GM18870 (cell line): ENCODE data around the gene TBC1D14.
"Not testable (repeated sequence)": the region's sequence is repeated elsewhere in the genome, so short reads cannot be mapped to it uniquely, and the experiment has no call there.

Experiments used
- ATAC-seq: cut with Tn5 transposase; IDR thresholded peaks from one replicate; pipeline ENCODE4 v1.9.1; 2021; ENCODE audit warnings: moderate library complexity; ENCODE audit not compliant: unreplicated experiment

The TBC1D14 gene

DNA sequence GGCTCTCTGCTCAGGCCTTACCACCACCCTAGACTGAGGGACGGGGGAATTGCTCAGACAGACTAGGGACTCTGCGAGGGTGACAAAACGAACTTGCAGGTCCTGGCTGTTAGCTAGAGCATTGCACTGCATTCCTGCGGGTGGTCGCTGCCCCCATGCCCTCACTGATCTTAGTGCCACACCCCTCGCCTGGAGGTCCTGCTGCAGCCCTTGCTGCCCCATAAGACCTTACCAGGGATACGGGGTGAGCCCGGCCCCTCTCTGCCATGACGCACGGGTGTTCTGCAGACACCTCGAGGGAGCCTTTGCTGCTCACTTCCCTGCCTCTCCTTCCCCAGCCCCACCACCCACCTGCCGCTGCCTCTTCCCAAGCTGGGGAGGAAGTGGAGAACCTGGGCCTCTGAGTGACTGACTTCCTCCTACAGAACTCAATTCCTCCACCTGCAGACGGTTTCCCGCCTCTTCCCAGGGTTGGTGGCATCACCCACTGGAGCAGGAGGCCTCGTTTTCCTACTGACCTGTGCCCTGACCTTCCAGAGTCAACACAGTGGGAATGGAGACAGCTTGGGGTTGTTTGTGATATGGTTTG lies 19.8 kb upstream of the TBC1D14 start:
- no peak for ATAC-seq

- no peak for ATAC-seq
Measured at GRCh38 chr4:6890358-6890757, 19.3 kb upstream of the TBC1D14 start.

GRCh38 chr4:6890971-6891370 lies 18.7 kb upstream of the TBC1D14 start:
- not testable (repeated sequence) for ATAC-seq

- ATAC-seq, result no peak
Measured at GRCh38 chr4:6891436-6892170, 18.0 kb upstream of the TBC1D14 start.

- no peak for ATAC-seq
Measured at GRCh38 chr4:6892190-6892908, 17.3 kb upstream of the TBC1D14 start.

DNA sequence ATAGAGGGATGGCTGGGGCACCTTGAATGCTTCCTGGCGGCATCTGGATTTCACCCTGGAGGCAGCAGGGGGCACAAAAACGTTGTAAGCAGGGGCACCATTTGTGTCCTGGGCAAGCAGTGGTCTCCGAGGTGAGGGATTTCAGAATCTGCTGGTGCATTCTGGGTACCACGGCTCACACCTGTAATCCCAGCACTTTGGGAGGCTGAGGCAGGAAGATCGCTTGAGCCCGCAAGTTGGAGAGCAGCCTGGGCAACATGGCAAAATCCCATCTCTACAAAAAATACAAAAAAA lies 16.8 kb upstream of the TBC1D14 start:
- no peak for ATAC-seq

DNA sequence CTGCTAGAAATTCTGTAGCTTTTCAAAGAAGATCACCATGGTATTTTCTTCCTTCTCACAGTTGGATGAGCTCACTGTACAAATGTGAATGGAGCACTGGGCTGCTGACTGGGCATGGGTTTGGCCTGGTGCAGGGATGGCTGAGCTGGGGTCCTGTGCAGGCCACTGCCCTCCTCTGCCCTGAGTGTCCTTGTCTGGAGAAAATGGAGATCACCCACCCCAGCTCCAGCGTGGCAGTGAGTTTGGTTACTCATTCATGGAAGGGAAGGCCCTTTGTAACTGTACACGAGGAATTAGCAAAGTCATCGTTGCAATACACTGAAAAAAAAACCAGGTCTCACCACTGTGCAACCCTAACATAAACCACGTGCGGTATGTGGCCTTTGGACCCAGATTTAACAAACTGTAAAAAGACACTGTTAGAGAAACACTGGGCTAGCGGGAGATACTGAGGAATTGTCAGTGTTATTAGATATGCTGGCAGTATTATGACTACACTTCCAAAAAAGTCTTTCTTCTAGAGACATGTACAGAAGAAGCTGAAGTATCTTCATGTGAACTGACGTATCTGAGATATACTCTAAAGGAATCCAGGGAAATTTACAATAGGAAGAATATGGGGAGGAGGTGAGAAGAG lies 16.1 kb upstream of the TBC1D14 start:
- no peak for ATAC-seq

DNA sequence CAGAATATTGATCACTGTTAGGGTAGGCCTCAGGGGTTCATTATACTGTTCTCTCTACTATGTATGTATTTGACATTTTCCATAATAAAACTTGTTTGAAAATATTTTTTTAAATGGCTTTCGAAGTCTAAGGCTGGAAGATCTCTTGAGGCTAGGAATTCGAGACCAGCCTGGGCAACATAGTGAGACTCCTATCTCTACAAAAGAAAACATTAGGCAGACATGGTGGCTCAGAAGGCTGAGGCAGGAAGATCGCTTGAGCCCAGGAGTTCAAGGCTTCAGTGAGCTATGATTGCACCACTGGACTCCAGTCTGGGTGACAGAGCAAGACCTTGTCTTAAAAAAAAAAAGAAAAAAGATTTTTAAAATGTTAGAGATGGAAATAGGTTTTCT lies 15.5 kb upstream of the TBC1D14 start:
- no peak for ATAC-seq

DNA sequence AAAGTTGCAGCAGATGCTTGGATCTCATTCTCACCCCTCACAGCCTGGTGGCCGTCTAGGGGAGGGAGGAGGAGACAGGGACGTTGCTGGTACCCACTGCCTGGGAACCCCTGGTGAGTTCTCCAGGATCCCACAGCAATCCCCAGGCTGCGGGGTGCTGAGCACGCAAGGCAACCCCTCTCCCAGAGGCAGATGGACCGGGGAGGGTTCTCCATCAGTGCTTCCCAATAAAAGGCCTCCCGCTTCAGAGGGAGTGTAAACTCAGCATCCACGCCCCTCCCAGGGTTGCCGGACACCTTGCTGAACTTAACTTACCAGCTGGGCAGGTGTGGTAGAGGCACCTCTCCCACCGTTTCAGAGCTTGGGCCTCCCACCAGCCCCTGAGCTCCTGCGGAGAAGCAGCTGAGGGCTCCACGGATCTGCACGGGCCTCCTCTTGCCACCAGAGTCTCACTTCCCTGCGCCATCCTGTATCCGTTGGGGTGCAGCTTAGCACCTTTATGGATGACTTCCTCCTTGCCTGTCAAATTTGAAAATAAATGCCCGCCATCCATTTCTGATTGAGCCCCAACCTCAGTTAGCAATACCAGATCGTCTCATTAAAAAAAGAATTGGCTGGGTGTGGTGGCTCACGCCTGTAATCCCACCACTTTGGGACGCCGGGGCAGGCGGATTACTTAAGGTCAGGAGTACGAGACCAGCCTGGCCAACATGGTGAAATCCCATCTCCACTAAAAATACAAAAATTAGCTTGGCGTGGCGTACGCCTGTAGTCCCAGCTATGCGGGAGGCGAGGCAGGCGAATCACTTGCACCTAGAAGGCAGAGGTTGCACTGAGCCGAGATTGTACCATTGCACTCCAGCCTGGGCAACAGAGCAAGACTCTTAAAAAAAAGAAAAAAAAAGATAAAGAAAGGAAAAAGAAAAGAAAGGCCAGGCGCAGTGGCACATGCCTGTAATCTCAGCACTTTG lies 14.8 kb upstream of the TBC1D14 start:
- no peak for ATAC-seq

DNA sequence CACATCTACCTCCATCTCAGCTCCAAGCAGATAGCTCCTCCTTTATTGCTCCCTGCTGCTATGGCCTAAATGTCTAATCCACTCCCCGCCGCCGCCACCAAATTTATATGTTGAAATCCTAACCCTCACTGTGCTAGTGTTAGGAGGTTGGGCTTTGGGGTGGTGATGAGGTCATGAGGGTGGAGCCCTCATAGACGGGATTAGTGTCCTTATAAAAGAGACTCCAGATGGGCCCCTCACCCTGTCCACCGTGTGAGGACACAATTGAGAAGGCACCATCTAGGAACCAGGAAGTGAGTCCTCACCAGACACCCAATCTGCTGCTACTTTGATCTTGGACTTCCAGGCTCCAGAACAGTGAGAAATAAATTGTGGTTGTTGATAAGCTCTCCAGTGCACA lies 13.6 kb upstream of the TBC1D14 start:
- ATAC-seq, result no peak

DNA sequence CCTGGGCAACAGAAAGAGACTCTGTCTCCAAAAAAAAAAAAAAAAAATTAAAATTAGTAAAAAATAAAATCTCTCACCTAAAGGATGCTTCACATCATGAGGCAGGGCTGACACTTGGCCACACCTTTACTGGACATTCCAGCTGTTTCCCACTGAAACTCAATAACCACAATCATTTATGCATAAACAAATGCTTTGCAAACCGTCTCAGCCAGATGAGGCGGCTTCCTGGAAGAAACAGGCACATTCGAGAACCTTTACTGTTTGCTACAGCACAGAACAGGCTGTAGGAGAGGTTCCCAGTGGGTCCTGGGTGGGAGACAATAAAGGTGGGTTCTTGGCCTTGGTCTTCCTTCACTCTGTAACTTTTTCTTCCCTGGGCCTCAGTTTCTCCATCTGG lies 10.9 kb upstream of the TBC1D14 start:
- no peak for ATAC-seq

- no peak for ATAC-seq
Measured at GRCh38 chr4:6900181-6900812, 9.3 kb upstream of the TBC1D14 start.

GRCh38 chr4:6900956-6901355 lies 8.7 kb upstream of the TBC1D14 start:
- ATAC-seq, result no peak

DNA sequence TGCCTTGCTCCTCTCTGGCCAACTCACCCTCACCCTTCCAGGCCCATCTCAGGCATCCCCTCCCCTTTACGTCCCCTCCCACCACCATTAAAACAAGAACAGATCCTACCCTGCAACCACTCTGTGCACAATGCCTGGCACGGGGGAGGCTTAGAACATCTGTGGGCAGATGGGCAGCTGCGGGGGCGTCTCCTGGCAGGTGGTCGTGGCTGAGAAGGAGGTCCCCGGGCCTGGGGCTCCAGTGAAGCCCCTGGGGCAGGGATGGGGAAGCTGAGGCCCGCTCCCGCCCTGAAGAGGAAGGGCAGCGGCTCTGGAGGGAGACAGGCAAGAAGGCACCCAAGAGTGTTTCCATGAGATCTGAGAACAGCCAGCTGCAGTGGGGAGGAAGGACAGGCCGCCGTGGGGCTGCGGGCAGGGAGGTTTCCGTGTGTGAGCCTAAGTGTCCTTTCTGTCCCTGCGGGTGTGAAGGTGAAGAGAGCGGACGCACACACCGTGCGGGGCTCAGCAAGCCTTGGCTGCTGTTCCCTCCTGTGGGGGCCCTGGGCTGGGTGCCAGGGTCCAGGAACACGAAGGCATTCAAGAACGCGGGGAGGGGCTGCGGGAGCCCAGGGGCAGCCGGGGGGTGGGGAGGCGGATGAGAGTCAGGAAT lies 7.8 kb upstream of the TBC1D14 start:
- no peak for ATAC-seq

GRCh38 chr4:6902318-6903042 lies 7.1 kb upstream of the TBC1D14 start:
- no peak for ATAC-seq

GRCh38 chr4:6905516-6906445 lies 3.8 kb upstream of the TBC1D14 start:
- no peak for ATAC-seq

DNA sequence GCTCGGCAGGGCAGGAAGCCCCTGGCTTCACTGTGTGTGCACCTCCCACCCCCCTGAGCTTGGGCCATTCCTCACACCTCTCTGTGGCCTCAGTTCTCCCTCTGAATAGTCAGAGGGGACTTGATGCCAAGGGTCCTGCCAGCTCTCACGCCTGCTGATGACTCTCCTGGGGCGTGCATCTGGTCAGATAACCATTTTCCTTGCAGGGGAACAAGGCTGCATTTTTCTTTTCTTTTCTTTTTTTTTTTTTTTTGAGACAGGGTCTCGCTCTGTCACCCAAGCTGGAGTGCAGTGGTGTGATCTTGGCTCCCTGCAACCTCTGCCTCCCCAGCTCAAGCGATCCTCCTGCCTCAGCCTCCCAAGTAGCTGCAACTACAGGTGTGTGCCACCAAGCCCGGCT lies 3.1 kb upstream of the TBC1D14 start:
- ATAC-seq, result not testable (repeated sequence)

DNA sequence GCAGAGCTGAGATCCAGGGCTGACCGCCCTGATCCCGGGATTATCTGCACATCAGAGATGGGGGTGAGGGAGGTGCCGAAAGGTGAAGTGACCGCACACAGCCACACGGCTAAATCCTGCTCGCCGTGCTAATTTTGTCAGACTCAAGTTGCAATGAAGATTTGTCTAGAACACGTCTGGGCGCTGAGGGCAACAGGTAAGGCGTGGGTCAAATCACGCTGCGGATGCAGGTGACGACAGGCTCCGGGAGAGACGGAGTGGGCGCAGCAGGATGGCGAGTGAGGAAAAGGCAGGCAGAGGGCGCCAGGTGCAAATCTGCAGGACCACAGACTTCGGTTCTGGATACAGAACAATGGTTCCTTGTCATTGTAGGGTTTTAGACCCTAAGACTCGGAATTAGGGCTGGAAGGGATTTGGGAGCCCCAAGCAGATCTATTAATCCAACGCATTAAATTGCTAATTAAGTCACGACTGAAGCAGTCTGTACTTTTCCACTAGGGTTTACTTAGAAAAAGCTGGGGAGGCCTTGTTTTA lies 1.9 kb upstream of the TBC1D14 start:
- ATAC-seq, result no peak
